Measurements from ENCODE around the gene CDR2L.

The CDR2L gene

GRCh38 chr17:75011401-75012095 lies 24.1 kb downstream of the CDR2L start:
- H3K4me3 ChIP-seq (ENCODE audit: low read depth, low read length) = peak overlapping the region; percentile 85
- no peak for TF ChIP-seq CTCF (IDR thresholded peaks at IDR 0.05; ENCODE audit: control insufficient read depth, extremely low read depth, insufficient read depth)
- DNase-seq (ENCODE audit: low read depth) = peak; percentile 80

- H3K4me3 ChIP-seq (ENCODE audit: low read depth, low read length) = peak overlapping the region; percentile 85
- DNase-seq (ENCODE audit: low read depth) = no peak
- TF ChIP-seq CTCF (IDR thresholded peaks at IDR 0.05; ENCODE audit: control insufficient read depth, extremely low read depth, insufficient read depth) = no peak
Measured at GRCh38 chr17:75012096-75012345, 24.6 kb downstream of the CDR2L start.

- H3K4me3 ChIP-seq (ENCODE audit: low read depth, low read length) = peak within 1 kb of the TSS; percentile 85
- peak; percentile 35 for DNase-seq (ENCODE audit: low read depth)
- peak; percentile 21; the same call in 1 of the 2 replicates for TF ChIP-seq CTCF (IDR thresholded peaks at IDR 0.05; ENCODE audit: control insufficient read depth, extremely low read depth, insufficient read depth)
Measured at GRCh38 chr17:75012346-75013091, 25.1 kb downstream of the CDR2L start, which contains the start of gene MRPL58. Gene MRPL58 (plus strand): TSS chr17:75012670. CDS start chr17:75012687, 17 bp downstream.

- no peak for DNase-seq (ENCODE audit: low read depth)
- no peak for TF ChIP-seq CTCF (IDR thresholded peaks at IDR 0.05; ENCODE audit: control insufficient read depth, extremely low read depth, insufficient read depth)
- peak overlapping the region; percentile 85 for H3K4me3 ChIP-seq (ENCODE audit: low read depth, low read length)
Measured at GRCh38 chr17:75013092-75013559, 25.7 kb downstream of the CDR2L start.

GRCh38 chr17:75019146-75019545 lies 31.7 kb downstream of the CDR2L start:
- DNase-seq (ENCODE audit: low read depth) = no peak
- no peak for TF ChIP-seq CTCF (IDR thresholded peaks at IDR 0.05; ENCODE audit: control insufficient read depth, extremely low read depth, insufficient read depth)
- H3K4me3 ChIP-seq (ENCODE audit: low read depth, low read length) = no peak overlapping the region

GRCh38 chr17:75019710-75020109 lies 32.3 kb downstream of the CDR2L start:
- TF ChIP-seq CTCF (IDR thresholded peaks at IDR 0.05; ENCODE audit: control insufficient read depth, extremely low read depth, insufficient read depth) = no peak
- no peak for DNase-seq (ENCODE audit: low read depth)

More at GRCh38 chr17:75019710-75020109, 32.3 kb downstream of the CDR2L start:
- H3K4me3 ChIP-seq (ENCODE audit: low read depth, low read length) = 0 out of 2 replicates have a peak overlapping the region, but pooled peaks have one; percentile 16
